Breast epithelium (tissue), 4 donors: ENCODE results near the gene MMP8. TPM values are rescaled to one million over a fixed set of nuclear protein-coding genes. Genes with fewer than 3 reads are reported as not detected.

Experiments used
- DNase-seq, 2 donors: peaks; one replicate each; pipeline ENCODE4 v3.0.0-alpha.2; 2019; ENCODE audit warnings: low spot score in 2 of 2
- H3K27ac ChIP-seq, 2 donors: fragments of 200-600 bp; sonication (generic) in 1 of 2; one replicate each; pipeline ENCODE4 v1.5.1; 2016 to 2019; ENCODE audit warnings: mild to moderate bottlenecking in 1 of 2
- H3K27me3 ChIP-seq, 2 donors: fragments of 200-600 bp; sonication (generic) in 1 of 2; one replicate each; pipeline versions ENCODE4 v1.5.1 to v1.6.0; 2017 to 2019; ENCODE audit warnings: control low read depth in 1 of 2, mild to moderate bottlenecking in 1 of 2
- H3K36me3 ChIP-seq: fragments of 200-600 bp; one replicate; pipeline ENCODE4 v1.5.1; 2019
- H3K4me1 ChIP-seq, 2 donors: fragments of 200-600 bp; sonication (generic); one replicate each; pipeline ENCODE4 v1.5.1; 2016 to 2019; ENCODE audit warnings: control low read depth in 1 of 2
- H3K4me3 ChIP-seq, 3 donors: fragments of 200-600 bp; sonication (generic); 1 replicate in 2 of 3; 2 replicates in 1 of 3; pipeline ENCODE4 v1.5.1; 2016 to 2019; ENCODE audit warnings: mild to moderate bottlenecking in 3 of 3, moderate library complexity in 2 of 3
- H3K9me3 ChIP-seq, 2 donors: fragments of 200-600 bp; sonication (generic) in 1 of 2; one replicate each; pipeline ENCODE4 v1.5.1; 2016 to 2019; ENCODE audit warnings: control low read depth in 1 of 2
- CTCF ChIP-seq, 3 donors: fragments of 450-650 bp; IDR thresholded peaks; one replicate each; pipeline ENCODE4 v1.5.1; 2016 to 2017; ENCODE audit warnings: antibody characterized with exemption in 3 of 3, mild to moderate bottlenecking in 3 of 3, moderate library complexity in 3 of 3
- POLR2A ChIP-seq: fragments of 450-650 bp; IDR thresholded peaks from one replicate; pipeline ENCODE4 v1.6.1; 2016; ENCODE audit warnings: antibody characterized with exemption, mild to moderate bottlenecking, moderate library complexity
- POLR2AphosphoS5 ChIP-seq, 3 donors: sonication (generic); formaldehyde crosslinking; IDR thresholded peaks; one replicate each; pipeline ENCODE4 v1.6.1; 2017; ENCODE audit warnings: antibody characterized with exemption in 3 of 3
- intact Hi-C: fragments of 100-400 bp; cut with DNase I; formaldehyde crosslinking; loops from one replicate; pipeline ENCODE4 v1.15.1; 2023; ENCODE audit warnings: low total_unique reads
- total RNA-seq, 3 donors: library from RNA; depleted of rRNA; stranded (reverse); fragments of >200 nt; gene quantifications; one replicate each; pipeline ENCODE4 v1.1.0, GENCODE V29; 2016

The MMP8 gene
- total RNA-seq, 3 donors from 2014 or later: 0.33 to 2.3 TPM; not detected in 1

GRCh38 chr11:102719620-102720277, 5.0 kb downstream of the MMP8 start:
- TF ChIP-seq CTCF (IDR thresholded peaks at IDR 0.05): no peak
- no peak for TF ChIP-seq POLR2AphosphoS5 (IDR thresholded peaks at IDR 0.05)
- TF ChIP-seq POLR2A: no peak
- DNase-seq: no peak
- no peaks in the 10 kb centered on the region for H3K27me3 ChIP-seq
- no peak overlapping the region for H3K4me3 ChIP-seq
- no peaks in the 10 kb centered on the region for H3K36me3 ChIP-seq
- H3K9me3 ChIP-seq: no peaks in the 10 kb centered on the region
- intact Hi-C loops: no loop called here
- no peak overlapping the region for H3K27ac ChIP-seq
- no peaks in the 10 kb centered on the region for H3K4me1 ChIP-seq

GRCh38 chr11:102717280-102717679, 7.5 kb downstream of the MMP8 start:
- Histone ChIP-seq H3K9me3 (no peaks in the 10 kb centered on the region), H3K27me3 (no peaks in the 10 kb centered on the region), H3K27ac (no peak overlapping the region), H3K4me3 (no peak overlapping the region), H3K36me3 (no peaks in the 10 kb centered on the region), H3K4me1 (no peaks in the 10 kb centered on the region)
- TF ChIP-seq CTCF (IDR thresholded peaks at IDR 0.05) (no peak), POLR2A (no peak), POLR2AphosphoS5 (IDR thresholded peaks at IDR 0.05) (no peak)
- no peak for DNase-seq
- intact Hi-C loops: no loop called here

- intact Hi-C loops: no loop called here
- Histone ChIP-seq H3K27ac (no peak overlapping the region), H3K9me3 (no peaks in the 10 kb centered on the region), H3K36me3 (no peaks in the 10 kb centered on the region), H3K4me3 (no peak overlapping the region), H3K27me3 (no peaks in the 10 kb centered on the region), H3K4me1 (no peaks in the 10 kb centered on the region)
- TF ChIP-seq POLR2A (no peak), CTCF (IDR thresholded peaks at IDR 0.05) (no peak)
- DNase-seq: no peak
These were observed 8.2 kb downstream of the MMP8 start for GRCh38 chr11:102716527-102716926.

- Histone ChIP-seq H3K4me3 (no peak overlapping the region), H3K4me1 (no peaks in the 10 kb centered on the region), H3K9me3 (no peaks in the 10 kb centered on the region), H3K27me3 (no peaks in the 10 kb centered on the region), H3K27ac (no peak overlapping the region), H3K36me3 (no peaks in the 10 kb centered on the region)
- intact Hi-C loops: no loop called here
- TF ChIP-seq POLR2A (no peak), CTCF (IDR thresholded peaks at IDR 0.05) (no peak)
- no peak for DNase-seq
These were observed 12.6 kb downstream of the MMP8 start for GRCh38 chr11:102712137-102712536.

- TF ChIP-seq POLR2A (no peak), CTCF (IDR thresholded peaks at IDR 0.05) (no peak), POLR2AphosphoS5 (IDR thresholded peaks at IDR 0.05) (no peak)
- intact Hi-C loops: no loop called here
- no peak for DNase-seq
- Histone ChIP-seq H3K27ac (no peak overlapping the region), H3K4me1 (no peaks in the 10 kb centered on the region), H3K27me3 (no peaks in the 10 kb centered on the region), H3K4me3 (no peak overlapping the region), H3K36me3 (no peaks in the 10 kb centered on the region), H3K9me3 (no peaks in the 10 kb centered on the region)
These were observed 15.4 kb downstream of the MMP8 start for GRCh38 chr11:102709201-102709945.
